ENCODE data around the gene C5orf46.
"Not testable (repeated sequence)": the region's sequence is repeated elsewhere in the genome, so short reads cannot be mapped to it uniquely, and the experiment has no call there.

The C5orf46 gene

GRCh38 chr5:147892696-147893296 is 13.5 kb downstream of the C5orf46 start:
- FAIRE-seq: peak; percentile 33

- FAIRE-seq: no peak
These were observed 18.4 kb downstream of the C5orf46 start for GRCh38 chr5:147887930-147888329.

GRCh38 chr5:147887026-147887627 is 19.2 kb downstream of the C5orf46 start:
- FAIRE-seq: no peak

GRCh38 chr5:147882586-147883313 is 23.6 kb downstream of the C5orf46 start:
- no peak for FAIRE-seq

GRCh38 chr5:147880487-147880886 is 25.9 kb downstream of the C5orf46 start:
- no peak for FAIRE-seq

GRCh38 chr5:147879784-147880183 is 26.6 kb downstream of the C5orf46 start:
- no peak for FAIRE-seq

GRCh38 chr5:147878066-147878759 is 28.1 kb downstream of the C5orf46 start, which contains the start of gene SCGB3A2:
TSS of gene SCGB3A2 (plus strand) at chr5:147878711. CDS start at chr5:147878804, 93 bp downstream.
- FAIRE-seq: no peak

GRCh38 chr5:147876626-147877025 is 29.7 kb downstream of the C5orf46 start:
- FAIRE-seq: no peak

GRCh38 chr5:147876141-147876540 is 30.2 kb downstream of the C5orf46 start:
- FAIRE-seq: no peak

- FAIRE-seq: no peak
These were observed 31.4 kb downstream of the C5orf46 start for GRCh38 chr5:147874910-147875367.

- FAIRE-seq: not testable (repeated sequence)
These were observed 32.0 kb downstream of the C5orf46 start for GRCh38 chr5:147874118-147874875.

GRCh38 chr5:147872744-147873435 is 33.4 kb downstream of the C5orf46 start:
- not testable (repeated sequence) for FAIRE-seq

- FAIRE-seq: not testable (repeated sequence)
These were observed 34.3 kb downstream of the C5orf46 start for GRCh38 chr5:147871980-147872549.

GRCh38 chr5:147869892-147870291 is 36.4 kb downstream of the C5orf46 start:
- not testable (repeated sequence) for FAIRE-seq

- no peak for FAIRE-seq
These were observed 37.2 kb downstream of the C5orf46 start for GRCh38 chr5:147869112-147869511.

- no peak for FAIRE-seq
These were observed 42.7 kb downstream of the C5orf46 start for GRCh38 chr5:147863454-147864158.

- no peak for FAIRE-seq
These were observed 45.7 kb downstream of the C5orf46 start for GRCh38 chr5:147860641-147861025.

- no peak for FAIRE-seq
These were observed 46.2 kb downstream of the C5orf46 start for GRCh38 chr5:147859962-147860640.

GRCh38 chr5:147858565-147858964 is 47.8 kb downstream of the C5orf46 start:
- FAIRE-seq: no peak

Data from colon (tissue), 2 donors.